ENCODE measurements around the gene GCK.

Gene GCK

DNA sequence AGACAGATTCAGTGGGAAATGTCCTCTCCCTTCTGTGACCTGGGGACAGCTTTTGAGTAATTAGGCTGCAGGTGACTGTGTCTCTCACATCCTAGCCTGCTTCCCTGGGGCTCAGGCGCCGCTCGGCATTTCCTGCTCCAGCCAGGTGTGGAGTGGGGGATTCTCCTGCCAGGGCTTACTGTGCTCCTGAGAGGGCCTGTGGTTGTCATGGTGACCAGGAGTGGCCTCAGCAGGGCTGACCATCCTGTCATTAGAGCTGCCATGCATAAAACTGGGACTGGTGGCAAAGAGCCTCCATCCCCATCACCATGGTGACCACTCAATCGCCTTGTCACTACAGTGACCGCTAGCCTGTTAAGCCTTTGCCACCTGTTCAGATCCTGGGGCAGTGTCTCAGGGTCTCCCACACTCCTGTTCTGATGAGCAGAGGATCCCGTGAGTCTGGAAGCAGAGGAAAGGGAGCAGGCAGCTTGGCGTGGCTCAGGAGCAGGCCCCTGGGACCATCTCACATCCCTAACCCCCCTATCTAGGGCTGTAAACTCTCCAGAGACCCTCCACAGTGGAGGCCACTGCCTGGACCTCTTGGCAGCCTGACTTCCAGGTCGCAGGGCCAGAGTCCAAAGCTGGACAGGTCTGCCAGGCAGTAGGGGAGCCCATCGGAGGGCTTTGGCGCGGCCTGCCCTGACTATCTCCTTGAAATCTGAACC, at the start of gene GCK:
Gene GCK, minus strand, starts transcription at position 154 of the 707 bp plus-strand sequence. CDS start 486 bp downstream, outside the sequence.
- peak; percentile 46; the same call in 1 of the 2 replicates for TF ChIP-seq TCF12 (IDR thresholded peaks at IDR 0.05; ENCODE audit: low read depth)
- no peak for TF ChIP-seq YY1 (IDR thresholded peaks at IDR 0.05; ENCODE audit: low read depth)

DNA sequence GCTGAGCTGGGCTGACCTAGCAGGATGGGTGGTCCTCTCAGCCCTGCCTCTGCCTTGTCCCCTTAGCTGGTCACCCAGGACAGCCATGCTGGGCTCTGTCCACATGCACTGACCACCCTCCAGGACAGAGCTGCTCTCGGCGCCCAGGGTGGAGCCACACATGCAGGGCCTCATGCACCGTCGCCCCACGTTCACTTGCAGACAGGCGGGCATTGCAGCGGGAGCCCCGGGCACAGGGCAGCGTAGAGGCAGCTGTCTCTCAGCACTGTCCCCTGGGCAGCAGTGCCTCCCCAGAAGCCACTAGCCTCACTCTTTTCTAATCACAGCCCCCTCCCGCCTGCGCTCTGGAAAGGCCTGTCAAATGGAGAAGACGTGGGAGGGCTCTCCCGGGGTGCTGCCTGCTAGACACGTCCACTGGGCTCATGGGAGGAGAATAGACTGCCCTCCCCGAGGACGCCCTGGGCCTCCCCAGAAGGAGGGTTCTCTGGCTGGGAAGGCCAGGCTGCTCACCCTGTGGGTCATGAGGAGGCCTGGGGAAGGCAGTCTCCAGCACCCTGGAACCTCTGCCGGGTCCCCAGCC, 49.0 kb upstream of the GCK start:
- TF ChIP-seq, protein P1, sequence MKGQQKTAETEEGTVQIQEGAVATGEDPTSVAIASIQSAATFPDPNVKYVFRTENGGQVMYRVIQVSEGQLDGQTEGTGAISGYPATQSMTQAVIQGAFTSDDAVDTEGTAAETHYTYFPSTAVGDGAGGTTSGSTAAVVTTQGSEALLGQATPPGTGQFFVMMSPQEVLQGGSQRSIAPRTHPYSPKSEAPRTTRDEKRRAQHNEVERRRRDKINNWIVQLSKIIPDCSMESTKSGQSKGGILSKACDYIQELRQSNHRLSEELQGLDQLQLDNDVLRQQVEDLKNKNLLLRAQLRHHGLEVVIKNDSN (IDR thresholded peaks at IDR 0.05): no peak
- TF ChIP-seq CEBPB (IDR thresholded peaks at IDR 0.05) (no peak), EP300 (IDR thresholded peaks at IDR 0.05; ENCODE audit: borderline replicate concordance) (no peak), ZBTB7A (IDR thresholded peaks at IDR 0.05; ENCODE audit: low read depth) (no peak), EGR1 (IDR thresholded peaks at IDR 0.05) (no peak)

DNA sequence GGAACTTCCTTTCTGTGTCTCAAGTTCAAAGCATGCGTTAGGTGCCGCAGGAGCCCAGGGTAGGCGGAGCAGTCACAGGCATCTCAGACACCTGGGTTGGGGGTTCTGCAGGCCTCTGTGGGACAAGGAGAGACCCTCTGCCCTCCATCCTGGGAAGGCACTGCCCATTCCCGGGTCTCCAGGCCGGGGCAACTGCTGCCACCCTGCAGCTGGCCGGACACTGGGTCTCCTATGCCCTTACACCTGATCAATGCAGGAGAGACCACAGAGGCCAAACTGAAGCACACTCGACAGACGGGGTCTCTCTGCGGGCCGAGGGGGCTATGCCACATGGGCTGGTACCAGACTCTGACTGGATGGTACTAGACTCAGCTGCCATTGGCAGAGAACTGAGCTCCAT, 48.5 kb upstream of the GCK start:
- TF ChIP-seq NFIC (IDR thresholded peaks at IDR 0.05) (no peak), CEBPB (IDR thresholded peaks at IDR 0.05) (no peak), FOXM1 (IDR thresholded peaks at IDR 0.05; ENCODE audit: borderline replicate concordance, low read depth) (no peak), TEAD4 (IDR thresholded peaks at IDR 0.05) (no peak), YY1 (IDR thresholded peaks at IDR 0.05; ENCODE audit: low read depth) (no peak), TAF1 (IDR thresholded peaks at IDR 0.05; ENCODE audit: low read depth) (no peak), RAD21 (IDR thresholded peaks at IDR 0.05; ENCODE audit: low read depth) (no peak), ZBTB7A (IDR thresholded peaks at IDR 0.05; ENCODE audit: low read depth) (no peak), EP300 (IDR thresholded peaks at IDR 0.05; ENCODE audit: borderline replicate concordance) (no peak), CREB1 (IDR thresholded peaks at IDR 0.05; ENCODE audit: low read depth) (no peak)
- TF ChIP-seq, protein P2, sequence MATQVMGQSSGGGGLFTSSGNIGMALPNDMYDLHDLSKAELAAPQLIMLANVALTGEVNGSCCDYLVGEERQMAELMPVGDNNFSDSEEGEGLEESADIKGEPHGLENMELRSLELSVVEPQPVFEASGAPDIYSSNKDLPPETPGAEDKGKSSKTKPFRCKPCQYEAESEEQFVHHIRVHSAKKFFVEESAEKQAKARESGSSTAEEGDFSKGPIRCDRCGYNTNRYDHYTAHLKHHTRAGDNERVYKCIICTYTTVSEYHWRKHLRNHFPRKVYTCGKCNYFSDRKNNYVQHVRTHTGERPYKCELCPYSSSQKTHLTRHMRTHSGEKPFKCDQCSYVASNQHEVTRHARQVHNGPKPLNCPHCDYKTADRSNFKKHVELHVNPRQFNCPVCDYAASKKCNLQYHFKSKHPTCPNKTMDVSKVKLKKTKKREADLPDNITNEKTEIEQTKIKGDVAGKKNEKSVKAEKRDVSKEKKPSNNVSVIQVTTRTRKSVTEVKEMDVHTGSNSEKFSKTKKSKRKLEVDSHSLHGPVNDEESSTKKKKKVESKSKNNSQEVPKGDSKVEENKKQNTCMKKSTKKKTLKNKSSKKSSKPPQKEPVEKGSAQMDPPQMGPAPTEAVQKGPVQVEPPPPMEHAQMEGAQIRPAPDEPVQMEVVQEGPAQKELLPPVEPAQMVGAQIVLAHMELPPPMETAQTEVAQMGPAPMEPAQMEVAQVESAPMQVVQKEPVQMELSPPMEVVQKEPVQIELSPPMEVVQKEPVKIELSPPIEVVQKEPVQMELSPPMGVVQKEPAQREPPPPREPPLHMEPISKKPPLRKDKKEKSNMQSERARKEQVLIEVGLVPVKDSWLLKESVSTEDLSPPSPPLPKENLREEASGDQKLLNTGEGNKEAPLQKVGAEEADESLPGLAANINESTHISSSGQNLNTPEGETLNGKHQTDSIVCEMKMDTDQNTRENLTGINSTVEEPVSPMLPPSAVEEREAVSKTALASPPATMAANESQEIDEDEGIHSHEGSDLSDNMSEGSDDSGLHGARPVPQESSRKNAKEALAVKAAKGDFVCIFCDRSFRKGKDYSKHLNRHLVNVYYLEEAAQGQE (IDR thresholded peaks at IDR 0.05; ENCODE audit: low read depth): no peak
- TF ChIP-seq, protein P1 (IDR thresholded peaks at IDR 0.05): no peak
- TF ChIP-seq, protein P3, sequence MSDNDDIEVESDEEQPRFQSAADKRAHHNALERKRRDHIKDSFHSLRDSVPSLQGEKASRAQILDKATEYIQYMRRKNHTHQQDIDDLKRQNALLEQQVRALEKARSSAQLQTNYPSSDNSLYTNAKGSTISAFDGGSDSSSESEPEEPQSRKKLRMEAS (IDR thresholded peaks at IDR 0.05): no peak

DNA sequence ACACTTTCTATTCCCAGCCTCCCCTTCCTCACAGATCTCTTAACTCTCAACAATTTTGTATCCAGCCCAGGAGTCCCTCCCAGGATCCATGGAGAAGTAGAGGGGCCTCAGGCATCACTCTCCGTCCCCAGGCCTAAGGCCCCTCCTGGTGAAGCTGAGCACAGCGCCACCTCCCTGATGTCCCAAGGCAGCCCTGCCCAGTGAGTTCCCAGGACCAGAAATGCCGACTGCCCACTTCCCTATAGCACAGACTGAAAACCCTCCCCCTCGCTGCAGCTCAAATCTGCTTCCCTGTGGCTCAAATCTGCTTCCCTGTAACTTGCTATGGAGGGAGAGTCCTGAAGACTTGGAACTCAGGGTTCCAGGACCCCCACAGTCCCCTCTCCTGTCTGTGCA, 47.1 kb upstream of the GCK start:
- TF ChIP-seq FOXM1 (IDR thresholded peaks at IDR 0.05; ENCODE audit: borderline replicate concordance, low read depth): no peak
- TF ChIP-seq CEBPB (IDR thresholded peaks at IDR 0.05): no peak
- TF ChIP-seq ZBTB7A (IDR thresholded peaks at IDR 0.05; ENCODE audit: low read depth): no peak
- no peak for TF ChIP-seq TAF1 (IDR thresholded peaks at IDR 0.05; ENCODE audit: low read depth)
- TF ChIP-seq NFIC (IDR thresholded peaks at IDR 0.05): no peak
- TF ChIP-seq, protein P2 (IDR thresholded peaks at IDR 0.05; ENCODE audit: low read depth): no peak
- TF ChIP-seq TCF12 (IDR thresholded peaks at IDR 0.05; ENCODE audit: low read depth): no peak

DNA sequence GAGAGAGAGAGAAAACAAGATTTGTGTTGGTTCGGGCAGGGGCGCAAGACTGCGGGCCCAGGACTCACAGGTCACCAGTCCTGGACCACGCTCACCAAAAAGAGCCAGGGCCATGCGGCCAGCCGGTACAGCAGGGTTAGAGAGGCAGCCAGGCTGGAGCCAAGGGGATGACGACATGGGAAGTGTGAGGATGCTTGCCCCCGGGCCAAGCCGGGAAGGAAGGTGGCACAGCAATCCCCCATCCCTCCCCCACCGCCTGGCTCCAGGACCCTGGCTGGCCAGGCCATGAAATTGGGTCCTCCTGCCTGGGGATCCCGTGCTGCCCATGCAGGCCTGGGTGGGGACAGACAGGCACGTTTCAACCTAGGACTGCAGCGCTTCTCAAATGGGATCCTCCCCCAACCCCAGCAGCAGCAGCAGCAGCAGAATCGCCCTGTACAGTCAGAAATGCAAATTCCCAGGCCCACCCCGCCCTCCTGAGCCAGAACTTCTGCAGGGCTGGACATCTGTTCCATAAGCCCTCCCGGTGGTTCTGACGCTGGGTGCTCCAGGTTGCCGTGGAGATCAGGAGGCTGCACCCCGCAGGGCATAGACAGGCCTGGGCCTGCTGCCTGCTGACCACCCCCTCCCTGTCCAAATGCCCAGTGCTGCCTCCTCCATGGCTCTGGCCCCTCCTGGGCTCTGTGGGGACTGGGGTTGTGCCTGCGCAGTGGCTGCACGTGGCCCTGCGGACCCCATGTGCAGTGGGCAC, 46.5 kb upstream of the GCK start:
- TF ChIP-seq, protein P3 (IDR thresholded peaks at IDR 0.05): no peak
- TF ChIP-seq CEBPB (IDR thresholded peaks at IDR 0.05): no peak
- no peak for TF ChIP-seq RAD21 (IDR thresholded peaks at IDR 0.05; ENCODE audit: low read depth)
- TF ChIP-seq TEAD4 (IDR thresholded peaks at IDR 0.05): no peak

DNA sequence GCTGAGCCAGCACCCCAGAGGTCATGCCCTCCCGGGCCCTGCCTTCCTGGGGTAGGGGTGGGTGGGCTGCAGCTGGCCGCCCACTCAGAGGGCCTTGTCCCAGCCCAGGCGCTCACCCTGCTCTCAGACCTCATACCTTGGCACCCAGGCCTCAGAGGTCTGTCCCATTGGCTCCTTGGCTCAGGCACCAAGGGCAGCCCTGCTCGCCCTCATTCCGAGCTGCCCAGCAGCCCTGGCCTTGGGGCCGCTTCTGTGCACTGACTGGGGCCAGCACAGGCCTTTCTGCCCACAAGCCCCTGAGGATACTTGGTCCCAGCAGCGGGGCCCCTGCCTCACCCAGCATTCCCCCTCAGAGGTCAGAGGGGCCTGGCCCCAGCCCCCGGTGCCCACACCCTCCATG, 45.8 kb upstream of the GCK start:
- no peak for TF ChIP-seq EP300 (IDR thresholded peaks at IDR 0.05; ENCODE audit: borderline replicate concordance)
- TF ChIP-seq TAF1 (IDR thresholded peaks at IDR 0.05; ENCODE audit: low read depth): no peak
- TF ChIP-seq, protein P1 (IDR thresholded peaks at IDR 0.05): no peak
- TF ChIP-seq ZBTB7A (IDR thresholded peaks at IDR 0.05; ENCODE audit: low read depth): no peak
- TF ChIP-seq YY1 (IDR thresholded peaks at IDR 0.05; ENCODE audit: low read depth): no peak
- TF ChIP-seq, protein P3 (IDR thresholded peaks at IDR 0.05): no peak
- TF ChIP-seq CEBPB (IDR thresholded peaks at IDR 0.05): no peak
- no peak for TF ChIP-seq TEAD4 (IDR thresholded peaks at IDR 0.05)
- no peak for TF ChIP-seq CREB1 (IDR thresholded peaks at IDR 0.05; ENCODE audit: low read depth)
- TF ChIP-seq, protein P2 (IDR thresholded peaks at IDR 0.05; ENCODE audit: low read depth): no peak
- no peak for TF ChIP-seq FOXM1 (IDR thresholded peaks at IDR 0.05; ENCODE audit: borderline replicate concordance, low read depth)
- TF ChIP-seq EGR1 (IDR thresholded peaks at IDR 0.05): no peak
- no peak for TF ChIP-seq TCF12 (IDR thresholded peaks at IDR 0.05; ENCODE audit: low read depth)
- TF ChIP-seq RAD21 (IDR thresholded peaks at IDR 0.05; ENCODE audit: low read depth): no peak
- no peak for TF ChIP-seq NFIC (IDR thresholded peaks at IDR 0.05)
